ENCODE measurements around the gene LRRC19. TPM values are rescaled to one million over a fixed set of nuclear protein-coding genes. Genes with fewer than 3 reads are reported as not detected.
A peak's percentile ranks its signal among the peaks of the same experiment; 100 is the strongest.

LRRC19 gene
- total RNA-seq, 2 experiments from 2014 or later: not detected

GRCh38 chr9:26947736-26948135 lies 57.7 kb downstream of the LRRC19 start:
- H3K36me3 ChIP-seq (ENCODE audit: insufficient read depth, low read length): no peaks in the 10 kb centered on the region
- H3K27ac Mint-ChIP-seq: peak overlapping the region; percentile 100
- no peak for ATAC-seq (ENCODE audit: poor library complexity)
- H3K4me3 ChIP-seq (ENCODE audit: low read length): peak overlapping the region; percentile 94
- intact Hi-C loops (cut with DNase I, micrococcal nuclease): loop anchor here (1.0 kb wide), 2 partner anchors 9 to 55 kb away; partner anchors contain the start of genes IFT74 (in 2 of the 2) and CAAP1 (in 1 of the 2)
- peaks cover 47% of the 10 kb centered on the region for H3K4me1 Mint-ChIP-seq (ENCODE audit: low read depth)
- DNase-seq: peak in 1 of 14 experiments; percentile 21
- peaks cover 3% of the 10 kb centered on the region for H3K27me3 Mint-ChIP-seq
- H3K9me3 ChIP-seq (ENCODE audit: control insufficient read depth in 1 of 2, insufficient read depth in 1 of 2, low read length in 2 of 2): no peaks in the 10 kb centered on the region
- TF ChIP-seq, protein P1, sequence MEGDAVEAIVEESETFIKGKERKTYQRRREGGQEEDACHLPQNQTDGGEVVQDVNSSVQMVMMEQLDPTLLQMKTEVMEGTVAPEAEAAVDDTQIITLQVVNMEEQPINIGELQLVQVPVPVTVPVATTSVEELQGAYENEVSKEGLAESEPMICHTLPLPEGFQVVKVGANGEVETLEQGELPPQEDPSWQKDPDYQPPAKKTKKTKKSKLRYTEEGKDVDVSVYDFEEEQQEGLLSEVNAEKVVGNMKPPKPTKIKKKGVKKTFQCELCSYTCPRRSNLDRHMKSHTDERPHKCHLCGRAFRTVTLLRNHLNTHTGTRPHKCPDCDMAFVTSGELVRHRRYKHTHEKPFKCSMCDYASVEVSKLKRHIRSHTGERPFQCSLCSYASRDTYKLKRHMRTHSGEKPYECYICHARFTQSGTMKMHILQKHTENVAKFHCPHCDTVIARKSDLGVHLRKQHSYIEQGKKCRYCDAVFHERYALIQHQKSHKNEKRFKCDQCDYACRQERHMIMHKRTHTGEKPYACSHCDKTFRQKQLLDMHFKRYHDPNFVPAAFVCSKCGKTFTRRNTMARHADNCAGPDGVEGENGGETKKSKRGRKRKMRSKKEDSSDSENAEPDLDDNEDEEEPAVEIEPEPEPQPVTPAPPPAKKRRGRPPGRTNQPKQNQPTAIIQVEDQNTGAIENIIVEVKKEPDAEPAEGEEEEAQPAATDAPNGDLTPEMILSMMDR (IDR thresholded peaks at IDR 0.05): no peak
- peaks cover 22% of the 10 kb centered on the region for H3K36me3 Mint-ChIP-seq (ENCODE audit: low read depth)
- H3K9me3 Mint-ChIP-seq: no peaks in the 10 kb centered on the region
- H3K4me1 ChIP-seq (ENCODE audit: insufficient read depth, low read length): peaks cover 24% of the 10 kb centered on the region
- peak overlapping the region; percentile 97 to 99 for H3K27ac ChIP-seq (ENCODE audit: low read depth in 1 of 2, low read length in 2 of 2)
- H3K4me3 Mint-ChIP-seq: peak overlapping the region; percentile 99
- ChIA-PET POLR2A (interaction anchor here (1.0 to 2.6 kb wide), 4 partner anchors 8 to 108 kb away, joined by 3 to 49 read pairs (median 22); partner anchors contain the start of genes CAAP1 and IFT74), CTCF (interaction anchor here (1.3 to 3.8 kb wide), 2 partner anchors 8 to 55 kb away, joined by 8 to 18 read pairs; partner anchors contain the start of genes CAAP1 and IFT74)
- H3K27me3 ChIP-seq (ENCODE audit: control insufficient read depth in 1 of 2, insufficient read depth in 2 of 2, low read length in 2 of 2): no peaks in the 10 kb centered on the region

DNA sequence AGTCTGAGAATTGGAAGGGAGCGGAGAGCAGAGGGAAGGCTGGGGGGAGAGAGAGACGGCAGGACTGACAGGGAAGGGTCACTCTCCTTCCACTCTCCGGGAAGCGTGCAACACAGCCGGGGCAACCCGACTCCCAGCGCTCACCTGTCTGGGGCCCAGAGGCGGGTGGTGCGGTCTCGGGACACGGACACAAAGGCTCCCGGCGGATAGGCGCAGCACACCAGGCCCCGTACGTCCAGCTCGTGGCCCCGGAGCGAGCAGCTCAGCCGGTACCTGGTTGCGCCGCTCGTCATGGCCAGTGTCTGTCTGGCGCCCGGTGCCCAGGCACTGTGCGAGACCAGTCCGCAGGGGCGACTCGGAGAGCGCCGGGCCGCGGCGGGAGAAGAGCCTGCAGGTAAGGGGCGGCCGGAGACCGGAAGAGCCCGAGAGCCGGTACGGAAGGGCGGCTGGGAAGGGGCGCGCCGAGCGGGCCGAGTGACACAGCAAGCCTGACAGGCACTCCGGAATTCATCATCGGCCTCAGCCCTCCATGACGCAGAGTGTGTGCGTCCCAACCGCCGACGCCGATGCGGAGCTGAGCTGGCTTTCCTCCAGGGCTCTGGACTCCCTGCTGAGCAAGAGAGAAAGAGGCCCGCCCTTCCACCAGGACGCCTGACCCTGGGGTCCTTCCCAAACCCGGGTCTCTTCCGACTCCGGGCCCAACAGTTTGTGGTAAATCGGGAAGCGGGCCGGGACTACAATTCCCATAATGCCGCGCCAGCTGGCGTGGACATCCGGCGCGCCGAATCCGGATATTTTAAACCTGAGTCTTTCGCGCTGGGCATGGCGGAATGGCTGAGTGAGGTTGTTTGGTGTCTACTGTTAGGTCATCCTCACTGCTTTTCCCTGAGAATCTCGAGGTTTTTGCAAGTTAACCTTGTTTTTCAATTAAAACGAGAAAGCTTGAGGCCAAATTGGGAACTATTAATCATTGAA lies 58.4 kb downstream of the LRRC19 start, which contains the start of gene PLAA:
PLAA (minus strand) TSS at position 490 of the 975 bp plus-strand sequence; CDS start at position 293, 197 bp downstream.
- Mint-ChIP-seq H3K27me3 (peaks cover 3% of the 10 kb centered on the region), H3K4me3 (peak within 1 kb of the TSS; percentile 99), H3K27ac (peak within 1 kb of the TSS; percentile 100), H3K36me3 (ENCODE audit: low read depth) (peaks cover 22% of the 10 kb centered on the region), H3K4me1 (ENCODE audit: low read depth) (peaks cover 51% of the 10 kb centered on the region), H3K9me3 (no peaks in the 10 kb centered on the region)
- Histone ChIP-seq H3K27ac (ENCODE audit: low read depth in 1 of 2, low read length in 2 of 2) (peak within 1 kb of the TSS; percentile 97 to 99), H3K4me3 (ENCODE audit: low read length) (peak within 1 kb of the TSS; percentile 94), H3K27me3 (ENCODE audit: control insufficient read depth in 1 of 2, insufficient read depth in 2 of 2, low read length in 2 of 2) (no peaks in the 10 kb centered on the region), H3K36me3 (ENCODE audit: insufficient read depth, low read length) (no peaks in the 10 kb centered on the region), H3K4me1 (ENCODE audit: insufficient read depth, low read length) (peaks cover 24% of the 10 kb centered on the region), H3K9me3 (ENCODE audit: control insufficient read depth in 1 of 2, insufficient read depth in 1 of 2, low read length in 2 of 2) (no peaks in the 10 kb centered on the region)
- POLR2A ChIA-PET: interaction anchor here (1.0 to 2.6 kb wide), 4 partner anchors 9 to 109 kb away, joined by 3 to 49 read pairs (median 22); partner anchors contain the start of genes CAAP1 and IFT74
- CTCF ChIA-PET: interaction anchor here (1.3 to 3.8 kb wide), 2 partner anchors 9 to 55 kb away, joined by 8 to 18 read pairs; partner anchors contain the start of genes CAAP1 and IFT74
- DNase-seq (peak; percentile 65 to 93 (median 78)), ATAC-seq (ENCODE audit: poor library complexity) (peak; percentile 94)
- TF ChIP-seq, protein P1 (IDR thresholded peaks at IDR 0.05): no peak
- intact Hi-C loops (cut with DNase I, micrococcal nuclease): loop anchor here (1.0 kb wide), 2 partner anchors 9 to 55 kb away; partner anchors contain the start of genes IFT74 (in 2 of the 2) and CAAP1 (in 1 of the 2)

GRCh38 chr9:26945591-26945990 lies 59.9 kb downstream of the LRRC19 start:
- Mint-ChIP-seq H3K27ac (peak overlapping the region; percentile 100), H3K36me3 (ENCODE audit: low read depth) (peaks cover 27% of the 10 kb centered on the region), H3K9me3 (no peaks in the 10 kb centered on the region), H3K4me3 (peak overlapping the region; percentile 99), H3K27me3 (peaks cover 3% of the 10 kb centered on the region), H3K4me1 (ENCODE audit: low read depth) (peaks cover 65% of the 10 kb centered on the region)
- no peak overlapping the region for H3K27ac ChIP-seq (ENCODE audit: low read depth in 1 of 2, low read length in 2 of 2)
- ChIA-PET CTCF (interaction anchor here (3.8 kb wide), 1 partner anchor 53 kb away, joined by 18 read pairs; the partner anchor contains the start of gene CAAP1), POLR2A (no interaction called here)
- ATAC-seq (ENCODE audit: poor library complexity) (no peak), DNase-seq (no peak)
- intact Hi-C loops (cut with DNase I, micrococcal nuclease): loop anchor here in 1 of 2 experiments (2.0 kb wide), 1 partner anchor 51 kb away; no protein-coding TSS in a partner anchor
- peak overlapping the region; percentile 94 for H3K4me3 ChIP-seq (ENCODE audit: low read length)
- TF ChIP-seq, protein P1 (IDR thresholded peaks at IDR 0.05): no peak
- peaks cover 24% of the 10 kb centered on the region for H3K4me1 ChIP-seq (ENCODE audit: insufficient read depth, low read length)
- H3K27me3 ChIP-seq (ENCODE audit: control insufficient read depth in 1 of 2, insufficient read depth in 2 of 2, low read length in 2 of 2): no peaks in the 10 kb centered on the region
- H3K36me3 ChIP-seq (ENCODE audit: insufficient read depth, low read length): no peaks in the 10 kb centered on the region
- H3K9me3 ChIP-seq (ENCODE audit: control insufficient read depth in 1 of 2, insufficient read depth in 1 of 2, low read length in 2 of 2): no peaks in the 10 kb centered on the region

All from CD4-positive, alpha-beta T cell (primary cell).